PC-3 (cell line): ENCODE results near the gene RALGDS. TPM values are rescaled to one million over a fixed set of nuclear protein-coding genes. Genes with fewer than 3 reads are reported as not detected.
A peak's percentile ranks its signal among the peaks of the same experiment; 100 is the strongest.

Experiments
- ATAC-seq: fragments of 200-7000 bp; cut with Tn5 transposase; 2 replicates; pipeline ENCODE4 v1.9.1; 2020; ENCODE audit warnings: mild to moderate bottlenecking, moderate library complexity
- BruUV-seq: library from RNA; stranded (reverse); fragments of 400-500 nt; replicated peaks from 2 replicates; lab custom pipeline; 2021; lab: Mats Ljungman, UMichigan
- CTCF ChIA-PET: fragments of 300-600 bp; sonication (Branson Sonifier 250); formaldehyde crosslinking; loops from one replicate; lab custom pipeline; 2022; ENCODE audit warnings: antibody characterized with exemption; lab: Charles Lee
- POLR2A ChIA-PET: fragments of 300-600 bp; sonication (Branson Sonifier 250); formaldehyde crosslinking; loops from one replicate; lab custom pipeline; 2022; ENCODE audit warnings: antibody characterized with exemption; ENCODE audit not compliant: unreplicated experiment; lab: Charles Lee
- DNase-seq: peaks from one replicate; pipeline ENCODE4 v3.0.0-alpha.2; 2015
- H2AFZ ChIP-seq: fragments of 300-600 bp; sonication (generic); 2 replicates; pipeline ENCODE4 v1.6.0; 2016; ENCODE audit warnings: antibody characterized with exemption, low read length
- H3F3A ChIP-seq: fragments of 300-600 bp; sonication (generic); one replicate; pipeline ENCODE4 v1.6.0; 2017; ENCODE audit warnings: antibody characterized with exemption, low read length, control low read depth, mild to moderate bottlenecking; ENCODE audit not compliant: unreplicated experiment
- H3K27ac ChIP-seq: fragments of 300-600 bp; sonication (generic); 2 replicates; pipeline ENCODE4 v1.5.1; 2016; ENCODE audit warnings: mild to moderate bottlenecking, low read length
- H3K27me3 ChIP-seq: fragments of 300-600 bp; sonication (generic); 2 replicates; pipeline ENCODE4 v1.6.1; 2016; ENCODE audit warnings: low read length, mixed read lengths
- H3K36me3 ChIP-seq: fragments of 300-600 bp; sonication (generic); 2 replicates; pipeline ENCODE4 v1.6.1; 2016; ENCODE audit warnings: low read depth, mixed run types, low read length, mixed read lengths
- H3K4me1 ChIP-seq: fragments of 300-600 bp; sonication (generic); 2 replicates; pipeline ENCODE4 v1.5.1; 2016; ENCODE audit warnings: low read length; ENCODE audit not compliant: insufficient read depth
- H3K4me2 ChIP-seq: fragments of 300-600 bp; sonication (generic); 2 replicates; pipeline ENCODE4 v1.6.0; 2016; ENCODE audit warnings: low read length
- H3K4me3 ChIP-seq: fragments of 300-600 bp; sonication (generic); 2 replicates; pipeline ENCODE4 v1.5.1; 2016; ENCODE audit warnings: mild to moderate bottlenecking, low read length, mixed read lengths
- H3K79me2 ChIP-seq: fragments of 300-600 bp; sonication (generic); 2 replicates; pipeline ENCODE4 v1.6.1; 2017; ENCODE audit warnings: low read length, mixed read lengths
- H3K9ac ChIP-seq: fragments of 300-600 bp; sonication (generic); 2 replicates; pipeline ENCODE4 v1.6.0; 2016; ENCODE audit warnings: mild to moderate bottlenecking, low read length
- H3K9me2 ChIP-seq: fragments of 300-600 bp; sonication (generic); replicated peaks from 2 replicates; pipeline ENCODE4 v1.6.1; 2016; ENCODE audit warnings: mixed run types, low read length, mixed read lengths
- H3K9me3 ChIP-seq: fragments of 300-600 bp; sonication (generic); 2 replicates; pipeline ENCODE4 v1.6.1; 2016; ENCODE audit warnings: low read length, mixed read lengths
- H4K20me1 ChIP-seq: fragments of 300-600 bp; sonication (generic); 2 replicates; pipeline ENCODE4 v1.6.1; 2016; ENCODE audit warnings: low read length, mixed read lengths
- CTCF ChIP-seq: fragments of 300-600 bp; sonication (generic); conservative IDR thresholded peaks from 2 replicates; pipeline ENCODE4 v1.5.1; 2017; ENCODE audit warnings: antibody characterized with exemption, low read depth, mild to moderate bottlenecking, low read length
- EZH2 ChIP-seq: fragments of 300-600 bp; sonication (generic); IDR thresholded peaks from one replicate; pipeline ENCODE4 v1.6.1; 2017; ENCODE audit warnings: antibody characterized with exemption, mild to moderate bottlenecking, low read length; ENCODE audit not compliant: unreplicated experiment
- EZH2phosphoT487 ChIP-seq: fragments of 300-600 bp; sonication (generic); IDR thresholded peaks from 2 replicates; pipeline ENCODE4 v1.6.1; 2018; ENCODE audit warnings: mild to moderate bottlenecking, antibody characterized with exemption, low read length, borderline replicate concordance
- intact Hi-C: fragments of 100-400 bp; cut with micrococcal nuclease; formaldehyde crosslinking; loops from 2 replicates; pipeline ENCODE4 v1.9.0; 2023
- total RNA-seq: library from RNA; depleted of rRNA; stranded (reverse); fragments of >200 nt; gene quantifications from 2 replicates; pipeline ENCODE4 v1.2.3, GENCODE V29; 2014

Gene RALGDS
- total RNA-seq, 1 experiment from 2014 or later = 32.2 TPM

GRCh38 chr9:133120501-133121197 lies 391 bp downstream of the RALGDS start:
- Histone ChIP-seq H3K4me3 (peak overlapping the region; percentile 85), H3K27me3 (no peaks in the 10 kb centered on the region), H3F3A (no peaks in the 10 kb centered on the region), H3K9ac (peak overlapping the region; percentile 87), H3K27ac (peak overlapping the region; percentile 16; the same call in 1 of the 2 replicates), H3K4me1 (peaks cover 4% of the 10 kb centered on the region; the same call in 1 of the 2 replicates), H4K20me1 (peaks cover 6% of the 10 kb centered on the region; the same call in 1 of the 2 replicates), H3K79me2 (peaks cover 44% of the 10 kb centered on the region), H3K36me3 (no peaks in the 10 kb centered on the region), H2AFZ (no peak overlapping the region), H3K9me3 (no peaks in the 10 kb centered on the region), H3K4me2 (peak overlapping the region; percentile 96), H3K9me2 (no peaks in the 10 kb centered on the region)
- CTCF ChIA-PET = no interaction called here
- ATAC-seq = peak; percentile 36
- no peak for DNase-seq
- intact Hi-C loops = loop anchor here (2.0 kb wide), 1 partner anchor 28 kb away; no protein-coding TSS in a partner anchor
- TF ChIP-seq CTCF (no peak), EZH2phosphoT487 (no peak), EZH2 (no peak)
- no TSS peak for BruUV-seq
- POLR2A ChIA-PET = interaction anchor here (1.1 kb wide), 1 partner anchor 15 kb away, joined by 7 read pairs; no protein-coding TSS in a partner anchor

- BruUV-seq = no TSS peak
- Histone ChIP-seq H3K9me2 (no peaks in the 10 kb centered on the region), H3K4me3 (peak overlapping the region; percentile 85), H3K4me2 (peak overlapping the region; percentile 96), H3K27me3 (no peaks in the 10 kb centered on the region), H3K79me2 (peaks cover 44% of the 10 kb centered on the region), H3K27ac (no peak overlapping the region), H2AFZ (no peak overlapping the region), H3K9ac (peak overlapping the region; percentile 87), H3K36me3 (no peaks in the 10 kb centered on the region), H3F3A (no peaks in the 10 kb centered on the region), H3K9me3 (no peaks in the 10 kb centered on the region), H4K20me1 (peaks cover 6% of the 10 kb centered on the region; the same call in 1 of the 2 replicates), H3K4me1 (peaks cover 4% of the 10 kb centered on the region; the same call in 1 of the 2 replicates)
- TF ChIP-seq EZH2phosphoT487 (no peak), CTCF (no peak), EZH2 (no peak)
- ChIA-PET POLR2A (interaction anchor here (1.1 kb wide), 1 partner anchor 15 kb away, joined by 7 read pairs; no protein-coding TSS in a partner anchor), CTCF (no interaction called here)
- DNase-seq = peak; percentile 4
- peak; percentile 9; the same call in 1 of the 2 replicates for ATAC-seq
- intact Hi-C loops = loop anchor here (2.0 kb wide), 1 partner anchor 29 kb away; no protein-coding TSS in a partner anchor
Measured at GRCh38 chr9:133119846-133120500, 1.1 kb downstream of the RALGDS start.
